ENCODE results near the gene ADD2. TPM values are rescaled to one million over a fixed set of nuclear protein-coding genes. Genes with fewer than 3 reads are reported as not detected.

Gene ADD2
- total and polyA plus RNA-seq, 2 donors (not counting 1 experiment from before 2014, with no cell fraction given) = 15.9 to 21.7 TPM

DNA sequence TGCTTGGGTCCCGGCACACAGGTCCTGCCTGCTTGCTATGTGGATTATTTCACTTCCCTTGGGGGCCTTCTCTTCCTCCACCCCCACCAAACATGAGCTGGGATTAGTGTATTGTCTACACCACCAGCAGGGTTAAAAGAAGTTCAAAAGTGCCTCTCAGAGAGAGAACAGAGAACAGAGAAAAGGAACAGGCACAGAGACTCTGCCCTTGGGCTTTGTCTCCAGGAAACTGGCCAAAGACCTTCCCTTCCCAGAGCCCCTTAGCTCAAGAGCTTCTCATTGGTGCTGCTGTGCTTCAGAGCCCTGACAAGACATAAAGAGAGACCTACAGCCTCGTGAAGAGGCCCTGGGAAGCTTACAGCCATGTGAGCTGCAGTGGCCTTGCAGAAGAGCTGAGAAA is 29.5 kb upstream of the ADD2 start:
- Histone ChIP-seq H2AFZ (ENCODE audit: insufficient read depth, low read depth, low read length, poor library complexity, severe bottlenecking) (no peak overlapping the region), H3K4me2 (replicated peaks; ENCODE audit: low read depth, low read length, poor library complexity, severe bottlenecking) (no peak overlapping the region), H3K36me3 (replicated peaks in 1 of 2; ENCODE audit: control extremely low read depth in 1 of 2, control insufficient read depth in 1 of 2, extremely low read depth in 1 of 2, insufficient read depth in 2 of 2, low read length in 1 of 2) (no peaks in the 10 kb centered on the region), H3K27ac (ENCODE audit: low read length in 2 of 2) (no peak overlapping the region), H3K4me3 (ENCODE audit: control extremely low read depth in 1 of 5, extremely low read depth in 1 of 5, insufficient read depth in 1 of 5, low read depth in 2 of 5, low read length in 4 of 5) (no peak overlapping the region), H3K27me3 (replicated peaks in 1 of 4; ENCODE audit: control extremely low read depth in 1 of 4, control insufficient read depth in 3 of 4, insufficient read depth in 4 of 4, low read length in 3 of 4) (peaks cover 0 to 29% (median 1%) of the 10 kb centered on the region in 4 experiments), H4K20me1 (ENCODE audit: control insufficient read depth, insufficient read depth, low read length, poor library complexity, severe bottlenecking) (no peaks in the 10 kb centered on the region), H3K9me3 (ENCODE audit: control extremely low read depth in 1 of 3, control insufficient read depth in 2 of 3, insufficient read depth in 1 of 3, low read length in 2 of 3) (peaks cover 0 to 11% (median 0%) of the 10 kb centered on the region in 3 donors), H3K4me1 (ENCODE audit: control insufficient read depth in 2 of 2, insufficient read depth in 2 of 2, low read length in 2 of 2) (no peaks in the 10 kb centered on the region), H3K9ac (ENCODE audit: low read length) (no peak overlapping the region), H3K79me2 (ENCODE audit: control insufficient read depth, insufficient read depth, low read length) (no peaks in the 10 kb centered on the region)
- ATAC-seq (ENCODE audit: low read depth) (no peak), DNase-seq (no peak)
- ChIA-PET CTCF (interaction anchor here (1.3 kb wide), 1 partner anchor 9 kb away, joined by 6 read pairs; no protein-coding TSS in a partner anchor), POLR2A (no interaction called here)
- Mint-ChIP-seq H3K27me3 (peaks cover 42% of the 10 kb centered on the region), H3K4me1 (no peaks in the 10 kb centered on the region), H3K4me3 (no peak overlapping the region), H3K27ac (no peak overlapping the region), H3K9me3 (ENCODE audit: insufficient read depth) (no peaks in the 10 kb centered on the region)
- TF ChIP-seq, protein P1, sequence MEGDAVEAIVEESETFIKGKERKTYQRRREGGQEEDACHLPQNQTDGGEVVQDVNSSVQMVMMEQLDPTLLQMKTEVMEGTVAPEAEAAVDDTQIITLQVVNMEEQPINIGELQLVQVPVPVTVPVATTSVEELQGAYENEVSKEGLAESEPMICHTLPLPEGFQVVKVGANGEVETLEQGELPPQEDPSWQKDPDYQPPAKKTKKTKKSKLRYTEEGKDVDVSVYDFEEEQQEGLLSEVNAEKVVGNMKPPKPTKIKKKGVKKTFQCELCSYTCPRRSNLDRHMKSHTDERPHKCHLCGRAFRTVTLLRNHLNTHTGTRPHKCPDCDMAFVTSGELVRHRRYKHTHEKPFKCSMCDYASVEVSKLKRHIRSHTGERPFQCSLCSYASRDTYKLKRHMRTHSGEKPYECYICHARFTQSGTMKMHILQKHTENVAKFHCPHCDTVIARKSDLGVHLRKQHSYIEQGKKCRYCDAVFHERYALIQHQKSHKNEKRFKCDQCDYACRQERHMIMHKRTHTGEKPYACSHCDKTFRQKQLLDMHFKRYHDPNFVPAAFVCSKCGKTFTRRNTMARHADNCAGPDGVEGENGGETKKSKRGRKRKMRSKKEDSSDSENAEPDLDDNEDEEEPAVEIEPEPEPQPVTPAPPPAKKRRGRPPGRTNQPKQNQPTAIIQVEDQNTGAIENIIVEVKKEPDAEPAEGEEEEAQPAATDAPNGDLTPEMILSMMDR (IDR thresholded peaks at IDR 0.05) = no peak
- TF ChIP-seq EZH2 (IDR thresholded peaks at IDR 0.05; ENCODE audit: borderline replicate concordance, insufficient read depth, low read depth, low read length, poor library complexity, severe bottlenecking) = no peak
- WGBS (ENCODE audit: insufficient coverage) = 57% methylated on average over 1 of the region's 2 CpGs
- intact Hi-C loops (cut with micrococcal nuclease) = no loop called here

DNA sequence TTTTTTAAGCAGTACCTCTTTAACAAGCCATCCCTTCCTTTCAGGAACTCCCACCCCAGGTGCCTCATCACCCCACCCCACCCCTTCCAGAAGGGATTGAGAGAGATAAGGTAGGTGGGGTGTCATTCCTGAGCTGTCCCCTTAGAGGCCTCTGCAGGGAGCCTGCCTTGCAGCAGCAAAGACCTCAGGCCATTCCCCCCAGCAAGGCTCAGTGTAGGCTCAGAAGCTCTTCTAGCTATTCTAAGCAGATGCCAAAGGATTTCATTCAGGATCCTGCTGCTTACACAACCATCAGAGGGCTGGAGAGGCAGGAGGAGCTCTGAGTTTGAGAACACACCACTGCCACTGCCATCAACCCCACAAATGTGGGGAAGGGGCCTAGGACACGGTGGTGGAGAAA is 28.3 kb upstream of the ADD2 start:
- ChIA-PET POLR2A (interaction anchor here (0.6 kb wide), 1 partner anchor 10 kb away, joined by 4 read pairs; no protein-coding TSS in a partner anchor), CTCF (interaction anchor here (1.3 kb wide), 1 partner anchor 8 kb away, joined by 6 read pairs; no protein-coding TSS in a partner anchor)
- peaks cover 0 to 11% (median 0%) of the 10 kb centered on the region in 3 donors for H3K9me3 ChIP-seq (ENCODE audit: control extremely low read depth in 1 of 3, control insufficient read depth in 2 of 3, insufficient read depth in 1 of 3, low read length in 2 of 3)
- H3K27me3 Mint-ChIP-seq = peaks cover 52% of the 10 kb centered on the region
- no peaks in the 10 kb centered on the region for H3K79me2 ChIP-seq (ENCODE audit: control insufficient read depth, insufficient read depth, low read length)
- H3K9me3 Mint-ChIP-seq (ENCODE audit: insufficient read depth) = no peaks in the 10 kb centered on the region
- no peaks in the 10 kb centered on the region for H4K20me1 ChIP-seq (ENCODE audit: control insufficient read depth, insufficient read depth, low read length, poor library complexity, severe bottlenecking)
- TF ChIP-seq, protein P1 (IDR thresholded peaks at IDR 0.05) = no peak
- no peak for TF ChIP-seq EZH2 (IDR thresholded peaks at IDR 0.05; ENCODE audit: borderline replicate concordance, insufficient read depth, low read depth, low read length, poor library complexity, severe bottlenecking)
- no peak overlapping the region for H3K27ac ChIP-seq (ENCODE audit: low read length in 2 of 2)
- H3K4me1 Mint-ChIP-seq = no peaks in the 10 kb centered on the region
- DNase-seq = no peak
- WGBS (ENCODE audit: insufficient coverage) = 80% methylated on average over 1 of the region's 1 CpG
- no peak overlapping the region for H2AFZ ChIP-seq (ENCODE audit: insufficient read depth, low read depth, low read length, poor library complexity, severe bottlenecking)
- no peaks in the 10 kb centered on the region for H3K36me3 ChIP-seq (replicated peaks in 1 of 2; ENCODE audit: control extremely low read depth in 1 of 2, control insufficient read depth in 1 of 2, extremely low read depth in 1 of 2, insufficient read depth in 2 of 2, low read length in 1 of 2)
- no peak overlapping the region for H3K27ac Mint-ChIP-seq
- H3K27me3 ChIP-seq (replicated peaks in 1 of 4; ENCODE audit: control extremely low read depth in 1 of 4, control insufficient read depth in 3 of 4, insufficient read depth in 4 of 4, low read length in 3 of 4) = peaks cover 0 to 33% (median 6%) of the 10 kb centered on the region in 4 experiments
- H3K9ac ChIP-seq (ENCODE audit: low read length) = no peak overlapping the region
- intact Hi-C loops (cut with micrococcal nuclease) = no loop called here
- no peak for ATAC-seq (ENCODE audit: low read depth)
- no peak overlapping the region for H3K4me3 Mint-ChIP-seq
- H3K4me3 ChIP-seq (ENCODE audit: control extremely low read depth in 1 of 5, extremely low read depth in 1 of 5, insufficient read depth in 1 of 5, low read depth in 2 of 5, low read length in 4 of 5) = no peak overlapping the region
- H3K4me1 ChIP-seq (ENCODE audit: control insufficient read depth in 2 of 2, insufficient read depth in 2 of 2, low read length in 2 of 2) = no peaks in the 10 kb centered on the region
- no peak overlapping the region for H3K4me2 ChIP-seq (replicated peaks; ENCODE audit: low read depth, low read length, poor library complexity, severe bottlenecking)

All from B cell (primary cell).